Retinal pigment epithelial cell (primary cell): Measurements from ENCODE around the gene ELL2.

Source experiments
- DNase-seq: peaks from one replicate; pipeline ENCODE4 v3.0.0-alpha.2; 2010; ENCODE audit warnings: low read depth
- H3K4me3 ChIP-seq: 2 replicates; pipeline ENCODE4 v1.5.1; 2011; ENCODE audit warnings: mild to moderate bottlenecking, low read length, control low read depth, moderate library complexity
- TF ChIP-seq, protein P1 (sequence below): conservative IDR thresholded peaks from 2 replicates; pipeline ENCODE4 v1.5.1; 2011; ENCODE audit warnings: low read depth, low read length, control low read depth, inconsistent platforms

ELL2 gene

DNA sequence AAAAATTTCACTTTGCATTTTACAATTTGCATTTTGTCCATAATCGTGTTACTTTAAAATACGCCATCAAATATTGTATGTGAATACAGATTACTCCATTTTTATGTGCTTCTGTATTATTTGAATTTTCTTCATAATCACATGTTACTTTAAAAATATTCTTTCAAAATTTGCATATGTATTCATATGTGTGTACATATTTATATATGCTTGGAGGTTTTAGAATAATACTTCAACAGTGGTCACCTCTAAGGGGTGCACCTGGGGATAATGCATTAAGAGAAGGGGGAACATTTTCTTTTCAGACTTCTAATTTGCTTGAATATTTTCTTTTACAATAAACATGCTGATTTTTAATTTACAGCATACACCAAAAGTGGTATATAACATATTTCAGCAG is 21.9 kb upstream of the ELL2 start:
- TF ChIP-seq, protein P1, sequence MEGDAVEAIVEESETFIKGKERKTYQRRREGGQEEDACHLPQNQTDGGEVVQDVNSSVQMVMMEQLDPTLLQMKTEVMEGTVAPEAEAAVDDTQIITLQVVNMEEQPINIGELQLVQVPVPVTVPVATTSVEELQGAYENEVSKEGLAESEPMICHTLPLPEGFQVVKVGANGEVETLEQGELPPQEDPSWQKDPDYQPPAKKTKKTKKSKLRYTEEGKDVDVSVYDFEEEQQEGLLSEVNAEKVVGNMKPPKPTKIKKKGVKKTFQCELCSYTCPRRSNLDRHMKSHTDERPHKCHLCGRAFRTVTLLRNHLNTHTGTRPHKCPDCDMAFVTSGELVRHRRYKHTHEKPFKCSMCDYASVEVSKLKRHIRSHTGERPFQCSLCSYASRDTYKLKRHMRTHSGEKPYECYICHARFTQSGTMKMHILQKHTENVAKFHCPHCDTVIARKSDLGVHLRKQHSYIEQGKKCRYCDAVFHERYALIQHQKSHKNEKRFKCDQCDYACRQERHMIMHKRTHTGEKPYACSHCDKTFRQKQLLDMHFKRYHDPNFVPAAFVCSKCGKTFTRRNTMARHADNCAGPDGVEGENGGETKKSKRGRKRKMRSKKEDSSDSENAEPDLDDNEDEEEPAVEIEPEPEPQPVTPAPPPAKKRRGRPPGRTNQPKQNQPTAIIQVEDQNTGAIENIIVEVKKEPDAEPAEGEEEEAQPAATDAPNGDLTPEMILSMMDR, result no peak
- no peak for DNase-seq
- H3K4me3 ChIP-seq, result no peak overlapping the region

DNA sequence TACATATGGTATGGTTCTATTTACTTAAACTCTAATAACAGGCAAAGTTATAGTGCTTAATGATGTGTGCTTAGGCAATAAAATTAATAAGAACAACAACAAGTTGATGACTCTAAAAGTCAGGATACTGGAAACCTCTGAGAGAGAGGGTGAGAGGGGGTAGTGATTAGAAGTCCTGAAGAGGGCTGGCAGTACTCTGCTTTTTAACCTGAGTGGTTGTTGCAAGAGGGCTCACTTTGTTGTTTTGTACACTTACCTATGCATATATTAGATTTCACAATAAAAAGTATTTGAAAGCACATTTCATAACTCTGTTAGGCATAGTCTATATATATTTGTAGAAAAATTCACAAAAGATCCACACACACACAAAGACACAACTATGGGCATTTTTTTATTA is 21.4 kb upstream of the ELL2 start:
- TF ChIP-seq, protein P1, result no peak
- H3K4me3 ChIP-seq, result no peak overlapping the region
- DNase-seq, result no peak

DNA sequence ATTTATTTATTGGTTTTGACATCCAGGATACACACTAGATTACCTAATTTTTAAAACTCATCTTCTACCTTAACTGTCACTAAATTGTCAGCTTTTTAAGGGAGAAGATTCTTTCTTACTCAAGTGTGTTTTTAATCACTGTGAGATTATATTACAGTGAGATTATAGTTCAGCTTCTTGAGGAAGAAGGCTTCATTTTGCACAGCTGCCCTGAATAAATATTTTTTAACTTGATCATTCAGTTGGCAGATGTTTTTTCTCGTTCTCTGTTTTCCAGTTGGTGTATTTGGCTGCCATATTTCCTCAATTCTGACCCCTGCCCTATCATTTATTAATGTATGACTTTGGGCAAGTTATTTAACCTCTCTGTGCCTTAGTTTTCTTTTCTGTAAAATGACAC is 15.0 kb upstream of the ELL2 start:
- no peak for DNase-seq
- TF ChIP-seq, protein P1, result no peak
- no peak overlapping the region for H3K4me3 ChIP-seq

DNA sequence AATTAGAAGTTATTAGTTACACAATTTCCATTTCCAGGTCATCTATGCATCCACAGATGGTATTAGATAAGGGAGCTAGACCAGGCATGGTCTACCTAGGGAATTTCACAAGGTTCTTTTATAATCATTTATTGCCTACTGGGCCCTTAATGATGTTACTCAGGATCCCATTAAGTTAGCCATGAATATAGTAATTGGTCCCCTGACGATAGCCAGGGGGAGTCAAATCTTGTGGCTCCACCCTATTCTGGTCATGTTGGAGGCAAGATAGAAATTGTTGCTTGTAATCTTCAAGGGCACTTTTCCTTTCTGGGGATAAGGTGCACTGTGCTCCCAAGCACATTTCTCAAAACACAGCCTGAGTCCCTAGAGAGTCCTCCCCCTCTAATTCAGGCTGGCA is 14.1 kb upstream of the ELL2 start:
- no peak for DNase-seq
- TF ChIP-seq, protein P1, result no peak
- H3K4me3 ChIP-seq, result no peak overlapping the region

DNA sequence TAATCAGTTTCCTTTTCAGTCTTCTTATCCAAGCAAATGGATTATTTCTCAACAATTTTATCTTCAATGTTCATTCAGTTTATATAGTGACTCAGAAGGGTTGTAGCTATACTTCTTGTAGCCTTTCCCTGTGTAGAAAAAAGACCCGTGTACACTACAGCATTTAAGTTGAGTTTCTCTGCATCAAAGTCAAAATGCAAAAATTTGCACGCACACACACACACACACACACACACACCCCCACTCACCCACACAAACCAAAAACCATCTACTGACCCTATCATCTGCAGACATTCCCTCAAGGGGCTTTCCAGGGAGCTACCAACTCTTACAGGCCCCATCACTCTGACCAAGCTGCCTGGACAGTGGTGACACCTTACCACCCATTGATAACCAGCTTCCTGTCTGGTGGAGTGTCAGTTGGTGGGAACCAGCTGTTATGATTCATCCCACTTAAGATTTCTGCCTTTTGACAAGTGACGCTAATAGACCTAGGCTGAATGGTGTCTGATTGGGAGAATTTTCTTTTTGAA is 12.2 kb upstream of the ELL2 start:
- no peak overlapping the region for H3K4me3 ChIP-seq
- DNase-seq, result no peak
- TF ChIP-seq, protein P1, result no peak

DNA sequence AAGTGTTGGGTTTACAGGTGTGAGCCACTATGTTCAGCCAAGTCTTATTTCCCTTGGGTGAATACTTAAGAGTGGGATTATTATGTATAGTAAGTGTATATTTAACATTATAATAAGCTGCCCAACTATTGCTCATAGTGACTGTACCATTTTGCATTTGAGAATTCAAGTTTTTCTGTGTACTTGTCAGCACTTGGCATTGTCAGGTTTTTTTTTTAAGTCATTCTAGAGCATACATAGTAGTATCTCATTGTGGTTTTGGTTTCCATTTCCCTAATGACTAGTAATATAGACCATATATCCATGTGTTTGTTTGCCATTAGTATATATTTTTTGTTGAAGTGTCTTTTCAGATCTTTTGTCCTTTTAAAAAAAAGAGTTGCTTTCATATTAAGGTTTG is 10.5 kb upstream of the ELL2 start:
- TF ChIP-seq, protein P1, result no peak
- no peak overlapping the region for H3K4me3 ChIP-seq
- DNase-seq, result no peak

DNA sequence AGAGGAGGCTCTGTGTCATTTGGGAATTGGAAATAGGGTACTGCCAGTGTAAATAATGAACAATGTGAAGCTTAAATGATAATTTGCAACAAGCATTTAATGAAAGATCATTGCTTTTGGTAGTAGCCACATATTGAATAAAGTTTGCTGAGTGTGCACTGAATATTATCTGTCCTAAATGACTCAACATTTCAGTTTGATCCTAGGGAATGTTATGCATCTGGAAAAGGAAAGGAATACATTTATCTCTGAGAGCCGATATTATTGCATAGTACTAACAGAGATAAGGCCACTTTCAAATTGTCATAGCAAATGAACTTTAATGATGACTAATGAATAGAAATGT is 8.7 kb upstream of the ELL2 start:
- TF ChIP-seq, protein P1, result no peak
- no peak for DNase-seq
- no peak overlapping the region for H3K4me3 ChIP-seq
